Liver (tissue), 9 donors: Measurements from ENCODE around the gene AP5S1. TPM values are rescaled to one million over a fixed set of nuclear protein-coding genes. Genes with fewer than 3 reads are reported as not detected.

Experiments used
- DNase-seq: peaks from one replicate; pipeline ENCODE4 v3.0.0-alpha.2; 2017; ENCODE audit warnings: low spot score
- H3K27ac ChIP-seq, 2 donors: one replicate each; pipeline ENCODE4 v1.7.0; 2013; ENCODE audit warnings: inconsistent platforms in 2 of 2, low read length in 2 of 2, control low read depth in 1 of 2, low read depth in 1 of 2, mild to moderate bottlenecking in 1 of 2
- H3K27me3 ChIP-seq, 4 donors: one replicate each; pipeline versions ENCODE4 v1.6.1 to v1.7.0; 2013; ENCODE audit warnings: low read length in 3 of 4, inconsistent platforms in 1 of 4, mild to moderate bottlenecking in 1 of 4, moderate library complexity in 1 of 4; ENCODE audit not compliant: control insufficient read depth in 4 of 4, insufficient read depth in 4 of 4
- H3K36me3 ChIP-seq, 4 donors: one replicate each; pipeline versions ENCODE4 v1.6.1 to v1.7.0; 2013; ENCODE audit warnings: low read length in 3 of 4, mild to moderate bottlenecking in 3 of 4, low read depth in 1 of 4, moderate library complexity in 1 of 4; ENCODE audit not compliant: control insufficient read depth in 4 of 4, insufficient read depth in 3 of 4
- H3K4me1 ChIP-seq, 4 donors: one replicate each; pipeline versions ENCODE4 v1.6.1 to v1.7.0; 2013; ENCODE audit warnings: low read length in 3 of 4, mild to moderate bottlenecking in 3 of 4, moderate library complexity in 1 of 4; ENCODE audit not compliant: control insufficient read depth in 4 of 4, insufficient read depth in 4 of 4
- H3K4me3 ChIP-seq, 3 donors: one replicate each; pipeline versions ENCODE4 v1.6.1 to v1.7.0; 2013; ENCODE audit warnings: low read length in 3 of 3, control low read depth in 1 of 3, low read depth in 1 of 3, mild to moderate bottlenecking in 1 of 3
- H3K9ac ChIP-seq, 2 donors: one replicate each; pipeline ENCODE4 v1.7.0; 2013; ENCODE audit warnings: low read length in 2 of 2, mild to moderate bottlenecking in 2 of 2, moderate library complexity in 2 of 2, control low read depth in 1 of 2, low read depth in 1 of 2
- H3K9me3 ChIP-seq, 4 donors: one replicate each; pipeline versions ENCODE4 v1.6.1 to v1.7.0; 2013; ENCODE audit warnings: low read length in 3 of 4; ENCODE audit not compliant: control insufficient read depth in 4 of 4
- ATF3 ChIP-seq: IDR thresholded peaks from 2 replicates; pipeline ENCODE4 v1.6.1; 2016; ENCODE audit warnings: antibody characterized with exemption
- CTCF ChIP-seq: fragments of 150-350 bp; IDR thresholded peaks from 2 replicates; pipeline ENCODE4 v1.5.1; 2017; ENCODE audit warnings: improper control_type of control experiment, low read depth, low read length; ENCODE audit not compliant: missing input control
- EGR1 ChIP-seq, 2 donors: IDR thresholded peaks; 2 replicates each; pipeline ENCODE4 v1.6.1; 2016 to 2018; ENCODE audit warnings: antibody characterized with exemption in 2 of 2, low read depth in 2 of 2
- FOXA1 ChIP-seq: IDR thresholded peaks from 2 replicates; pipeline ENCODE4 v1.6.1; 2016; ENCODE audit warnings: antibody characterized with exemption
- FOXA2 ChIP-seq: IDR thresholded peaks from 2 replicates; pipeline ENCODE4 v1.6.1; 2016; ENCODE audit warnings: antibody characterized with exemption
- GABPA ChIP-seq, 2 donors: IDR thresholded peaks in 1 of 2; conservative IDR thresholded peaks in 1 of 2; 2 replicates each; pipeline ENCODE4 v1.6.1; 2016; ENCODE audit warnings: antibody characterized with exemption in 2 of 2, mild to moderate bottlenecking in 1 of 2, moderate library complexity in 1 of 2
- HNF4A ChIP-seq, 2 donors: conservative IDR thresholded peaks; 2 replicates each; pipeline ENCODE4 v1.6.1; 2016; ENCODE audit warnings: antibody characterized with exemption in 2 of 2, mild to moderate bottlenecking in 2 of 2
- HNF4G ChIP-seq: IDR thresholded peaks from 2 replicates; pipeline ENCODE4 v1.6.1; 2016; ENCODE audit warnings: antibody characterized with exemption
- JUND ChIP-seq, 2 donors: IDR thresholded peaks; 2 replicates each; pipeline ENCODE4 v1.6.1; 2016; ENCODE audit warnings: antibody characterized with exemption in 2 of 2
- MAX ChIP-seq: IDR thresholded peaks from 2 replicates; pipeline ENCODE4 v1.6.1; 2016; ENCODE audit warnings: antibody characterized with exemption
- NR2F2 ChIP-seq: IDR thresholded peaks from 2 replicates; pipeline ENCODE4 v1.6.1; 2016; ENCODE audit warnings: antibody characterized with exemption
- RAD21 ChIP-seq, 2 donors: IDR thresholded peaks; 2 replicates each; pipeline ENCODE4 v1.6.1; 2016; ENCODE audit warnings: antibody characterized with exemption in 2 of 2, mild to moderate bottlenecking in 2 of 2
- REST ChIP-seq: IDR thresholded peaks from 2 replicates; pipeline ENCODE4 v1.6.1; 2016; ENCODE audit warnings: antibody characterized with exemption, mild to moderate bottlenecking
- RXRA ChIP-seq, 2 donors: IDR thresholded peaks; 2 replicates each; pipeline ENCODE4 v1.6.1; 2017 to 2018; ENCODE audit warnings: antibody characterized with exemption in 2 of 2, mild to moderate bottlenecking in 1 of 2
- SP1 ChIP-seq: IDR thresholded peaks from 2 replicates; pipeline ENCODE4 v1.6.1; 2018; ENCODE audit warnings: antibody characterized with exemption, mild to moderate bottlenecking
- TAF1 ChIP-seq: conservative IDR thresholded peaks from 2 replicates; pipeline ENCODE4 v1.6.1; 2016; ENCODE audit warnings: antibody characterized with exemption, mild to moderate bottlenecking
- YY1 ChIP-seq: IDR thresholded peaks from 2 replicates; pipeline ENCODE4 v1.6.1; 2016; ENCODE audit warnings: antibody characterized with exemption, mild to moderate bottlenecking
- ZBTB33 ChIP-seq: IDR thresholded peaks from 2 replicates; pipeline ENCODE4 v1.6.1; 2016; ENCODE audit warnings: antibody characterized with exemption
- WGBS: extraction: QIAGEN DNeasy Blood & Tissue Kit; methylation state at CpG from one replicate; pipeline ENCODE4 v1.1.7; 2013; 5-methylcytosine and 5-hydroxymethylcytosine counted together
- polyA plus RNA-seq, 2 donors: library from polyadenylated mRNA; stranded (reverse) in 1 of 2; unstranded in 1 of 2; fragments of 200-250 nt in 1 of 2; fragments of >200 nt in 1 of 2; fragmentation: Nextera tagmentation in 1 of 2; extraction: Ambion mirVana in 1 of 2; gene quantifications; one replicate each; pipeline versions ENCODE4 v1.2.1 to v1.2.3, GENCODE V29; 2013 to 2015
- total RNA-seq, 2 donors: library from RNA; depleted of rRNA; stranded (reverse); fragments of >200 nt; gene quantifications; one replicate each; pipeline ENCODE4 v1.2.3, GENCODE V29; 2014
- donor health status: healthy.
- donor health status: healthy.
- donor health status: healthy.
- donor health status: healthy.
- donor health status: healthy.

The AP5S1 gene
- total and polyA plus RNA-seq, 4 donors: 9.1 to 14.5 (median 11.1) TPM

GRCh38 chr20:3803289-3803688, 17.1 kb upstream of the AP5S1 start:
- Histone ChIP-seq H3K36me3 (peaks cover 0 to 10% (median 4%) of the 10 kb centered on the region in 4 donors), H3K9ac (no peak overlapping the region), H3K4me3 (no peak overlapping the region), H3K27ac (peak overlapping the region; percentile 30 to 71), H3K4me1 (peaks cover 20 to 40% (median 32%) of the 10 kb centered on the region in 4 donors), H3K9me3 (no peaks in the 10 kb centered on the region), H3K27me3 (no peaks in the 10 kb centered on the region)
- TF ChIP-seq SP1: no peak
- TF ChIP-seq YY1: no peak
- TF ChIP-seq ATF3: no peak
- no peak for TF ChIP-seq RXRA (IDR thresholded peaks at IDR 0.05)
- TF ChIP-seq FOXA2: no peak
- TF ChIP-seq NR2F2: no peak
- TF ChIP-seq HNF4G: no peak
- no peak for TF ChIP-seq REST
- 91% methylated on average over 14 of the region's 14 CpGs for WGBS
- DNase-seq: no peak

GRCh38 chr20:3803854-3804253, 16.5 kb upstream of the AP5S1 start:
- Histone ChIP-seq H3K36me3 (peaks cover 0 to 10% (median 4%) of the 10 kb centered on the region in 4 donors), H3K27me3 (no peaks in the 10 kb centered on the region), H3K9ac (no peak overlapping the region), H3K9me3 (no peaks in the 10 kb centered on the region), H3K4me1 (peaks cover 17 to 37% (median 28%) of the 10 kb centered on the region in 4 donors), H3K4me3 (no peak overlapping the region), H3K27ac (no peak overlapping the region)
- WGBS: 88% methylated on average over 6 of the region's 6 CpGs
- no peak for DNase-seq
- TF ChIP-seq HNF4A (conservative IDR thresholded peaks at IDR 0.05) (no peak), JUND (IDR thresholded peaks at IDR 0.05) (no peak), EGR1 (IDR thresholded peaks at IDR 0.05; ENCODE audit: low read depth in 2 of 2) (no peak), REST (no peak), YY1 (no peak), FOXA1 (no peak), ATF3 (no peak), CTCF (no peak), TAF1 (no peak), NR2F2 (no peak), MAX (no peak), RAD21 (IDR thresholded peaks at IDR 0.05) (no peak), RXRA (IDR thresholded peaks at IDR 0.05) (no peak), GABPA (IDR thresholded peaks at IDR 0.05 in 1 of 2, conservative IDR thresholded peaks at IDR 0.05 in 1 of 2) (no peak), SP1 (no peak), ZBTB33 (no peak), FOXA2 (no peak)
